HL-60 (cell line): ENCODE data around the gene SLC7A1.

Experiments used
- POLR2AphosphoS5 ChIP-seq: IDR thresholded peaks from 2 replicates; pipeline ENCODE4 v1.6.1; 2012; ENCODE audit warnings: low read depth
- TF ChIP-seq, protein P1 (sequence below): IDR thresholded peaks from one replicate; pipeline ENCODE4 v1.5.1; 2011; ENCODE audit warnings: low read length, control low read depth, inconsistent platforms; ENCODE audit not compliant: insufficient read depth
- TF ChIP-seq, protein P2 (sequence below): IDR thresholded peaks from 2 replicates; pipeline ENCODE4 v1.6.1; 2012; ENCODE audit warnings: low read depth; ENCODE audit not compliant: insufficient replicate concordance

DNA sequence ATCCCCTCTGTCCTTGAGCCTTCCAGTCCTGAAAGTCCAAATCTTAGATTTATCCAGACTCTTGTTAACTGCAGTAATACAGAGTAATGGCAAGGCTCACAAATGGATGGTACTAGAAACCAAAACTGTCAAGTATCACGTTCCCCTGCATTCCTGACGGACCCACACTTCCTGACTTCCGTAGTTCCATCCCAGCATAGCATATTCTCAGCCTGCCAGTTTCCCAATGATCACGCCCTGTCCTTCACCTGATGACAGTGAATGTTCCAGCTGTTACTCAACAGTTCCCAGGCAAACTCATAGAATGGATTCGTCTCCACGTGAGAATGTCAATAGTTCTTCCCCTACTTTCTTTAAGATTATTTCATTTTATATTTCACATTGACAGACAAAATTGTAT lies 33.6 kb downstream of the SLC7A1 start:
- TF ChIP-seq POLR2AphosphoS5, result no peak
- TF ChIP-seq, protein P1, sequence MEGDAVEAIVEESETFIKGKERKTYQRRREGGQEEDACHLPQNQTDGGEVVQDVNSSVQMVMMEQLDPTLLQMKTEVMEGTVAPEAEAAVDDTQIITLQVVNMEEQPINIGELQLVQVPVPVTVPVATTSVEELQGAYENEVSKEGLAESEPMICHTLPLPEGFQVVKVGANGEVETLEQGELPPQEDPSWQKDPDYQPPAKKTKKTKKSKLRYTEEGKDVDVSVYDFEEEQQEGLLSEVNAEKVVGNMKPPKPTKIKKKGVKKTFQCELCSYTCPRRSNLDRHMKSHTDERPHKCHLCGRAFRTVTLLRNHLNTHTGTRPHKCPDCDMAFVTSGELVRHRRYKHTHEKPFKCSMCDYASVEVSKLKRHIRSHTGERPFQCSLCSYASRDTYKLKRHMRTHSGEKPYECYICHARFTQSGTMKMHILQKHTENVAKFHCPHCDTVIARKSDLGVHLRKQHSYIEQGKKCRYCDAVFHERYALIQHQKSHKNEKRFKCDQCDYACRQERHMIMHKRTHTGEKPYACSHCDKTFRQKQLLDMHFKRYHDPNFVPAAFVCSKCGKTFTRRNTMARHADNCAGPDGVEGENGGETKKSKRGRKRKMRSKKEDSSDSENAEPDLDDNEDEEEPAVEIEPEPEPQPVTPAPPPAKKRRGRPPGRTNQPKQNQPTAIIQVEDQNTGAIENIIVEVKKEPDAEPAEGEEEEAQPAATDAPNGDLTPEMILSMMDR, result no peak
- TF ChIP-seq, protein P2, sequence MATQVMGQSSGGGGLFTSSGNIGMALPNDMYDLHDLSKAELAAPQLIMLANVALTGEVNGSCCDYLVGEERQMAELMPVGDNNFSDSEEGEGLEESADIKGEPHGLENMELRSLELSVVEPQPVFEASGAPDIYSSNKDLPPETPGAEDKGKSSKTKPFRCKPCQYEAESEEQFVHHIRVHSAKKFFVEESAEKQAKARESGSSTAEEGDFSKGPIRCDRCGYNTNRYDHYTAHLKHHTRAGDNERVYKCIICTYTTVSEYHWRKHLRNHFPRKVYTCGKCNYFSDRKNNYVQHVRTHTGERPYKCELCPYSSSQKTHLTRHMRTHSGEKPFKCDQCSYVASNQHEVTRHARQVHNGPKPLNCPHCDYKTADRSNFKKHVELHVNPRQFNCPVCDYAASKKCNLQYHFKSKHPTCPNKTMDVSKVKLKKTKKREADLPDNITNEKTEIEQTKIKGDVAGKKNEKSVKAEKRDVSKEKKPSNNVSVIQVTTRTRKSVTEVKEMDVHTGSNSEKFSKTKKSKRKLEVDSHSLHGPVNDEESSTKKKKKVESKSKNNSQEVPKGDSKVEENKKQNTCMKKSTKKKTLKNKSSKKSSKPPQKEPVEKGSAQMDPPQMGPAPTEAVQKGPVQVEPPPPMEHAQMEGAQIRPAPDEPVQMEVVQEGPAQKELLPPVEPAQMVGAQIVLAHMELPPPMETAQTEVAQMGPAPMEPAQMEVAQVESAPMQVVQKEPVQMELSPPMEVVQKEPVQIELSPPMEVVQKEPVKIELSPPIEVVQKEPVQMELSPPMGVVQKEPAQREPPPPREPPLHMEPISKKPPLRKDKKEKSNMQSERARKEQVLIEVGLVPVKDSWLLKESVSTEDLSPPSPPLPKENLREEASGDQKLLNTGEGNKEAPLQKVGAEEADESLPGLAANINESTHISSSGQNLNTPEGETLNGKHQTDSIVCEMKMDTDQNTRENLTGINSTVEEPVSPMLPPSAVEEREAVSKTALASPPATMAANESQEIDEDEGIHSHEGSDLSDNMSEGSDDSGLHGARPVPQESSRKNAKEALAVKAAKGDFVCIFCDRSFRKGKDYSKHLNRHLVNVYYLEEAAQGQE, result no peak
